Measurements from ENCODE around the gene NATD1. TPM values are rescaled to one million over a fixed set of nuclear protein-coding genes. Genes with fewer than 3 reads are reported as not detected.

NATD1 gene
- total RNA-seq, 1 donor from 2014 or later: 7.9 TPM

DNA sequence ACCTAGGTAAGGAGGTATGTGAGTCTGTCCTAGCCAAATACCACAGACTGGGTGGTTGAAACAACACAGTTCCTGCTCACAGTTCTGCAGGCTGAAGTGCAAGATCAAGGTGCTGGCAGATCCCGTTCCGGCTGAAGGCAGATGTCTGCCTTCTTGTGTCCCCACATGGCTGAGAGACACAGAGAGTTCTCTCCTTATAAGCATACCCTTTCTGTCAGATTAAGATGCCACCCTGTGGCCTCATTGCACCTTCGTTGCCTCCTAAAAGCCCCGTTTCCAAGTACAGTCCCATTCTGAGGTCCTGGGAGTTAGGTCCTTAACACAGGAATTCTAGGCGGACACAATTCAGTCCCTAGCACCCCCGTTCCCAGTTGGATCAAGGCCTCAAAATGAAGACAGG lies 30.1 kb downstream of the NATD1 start:
- Histone ChIP-seq H3K27ac (ENCODE audit: low read depth, low read length) (no peak overlapping the region), H3K4me3 (ENCODE audit: insufficient read depth, low read depth, low read length) (no peak overlapping the region), H3K27me3 (ENCODE audit: insufficient read depth, low read length) (no peaks in the 10 kb centered on the region), H3K79me2 (ENCODE audit: insufficient read depth, low read length) (peaks cover 12% of the 10 kb centered on the region), H3K4me2 (ENCODE audit: low read length) (no peak overlapping the region), H2AFZ (ENCODE audit: low read depth, low read length) (no peak overlapping the region), H3K9me3 (ENCODE audit: insufficient read depth, low read depth, low read length) (peaks cover 5% of the 10 kb centered on the region), H3K9ac (ENCODE audit: low read length) (no peak overlapping the region), H3K4me1 (ENCODE audit: insufficient read depth, low read length) (no peaks in the 10 kb centered on the region), H4K20me1 (ENCODE audit: insufficient read depth, low read length) (peaks cover 14% of the 10 kb centered on the region), H3K36me3 (ENCODE audit: insufficient read depth, low read length) (no peaks in the 10 kb centered on the region)
- DNase-seq (ENCODE audit: low read depth) (no peak), FAIRE-seq (no peak)
- no peaks in the 10 kb centered on the region for H3K27me3 Mint-ChIP-seq (ENCODE audit: low read depth, unreplicated experiment)
- H3K4me1 Mint-ChIP-seq (ENCODE audit: low read depth, unreplicated experiment): no peaks in the 10 kb centered on the region
- H3K36me3 Mint-ChIP-seq (ENCODE audit: low read depth, unreplicated experiment): peaks cover 27% of the 10 kb centered on the region
- peaks cover 13% of the 10 kb centered on the region for H3K9me3 Mint-ChIP-seq (ENCODE audit: unreplicated experiment)
- TF ChIP-seq, protein P1, sequence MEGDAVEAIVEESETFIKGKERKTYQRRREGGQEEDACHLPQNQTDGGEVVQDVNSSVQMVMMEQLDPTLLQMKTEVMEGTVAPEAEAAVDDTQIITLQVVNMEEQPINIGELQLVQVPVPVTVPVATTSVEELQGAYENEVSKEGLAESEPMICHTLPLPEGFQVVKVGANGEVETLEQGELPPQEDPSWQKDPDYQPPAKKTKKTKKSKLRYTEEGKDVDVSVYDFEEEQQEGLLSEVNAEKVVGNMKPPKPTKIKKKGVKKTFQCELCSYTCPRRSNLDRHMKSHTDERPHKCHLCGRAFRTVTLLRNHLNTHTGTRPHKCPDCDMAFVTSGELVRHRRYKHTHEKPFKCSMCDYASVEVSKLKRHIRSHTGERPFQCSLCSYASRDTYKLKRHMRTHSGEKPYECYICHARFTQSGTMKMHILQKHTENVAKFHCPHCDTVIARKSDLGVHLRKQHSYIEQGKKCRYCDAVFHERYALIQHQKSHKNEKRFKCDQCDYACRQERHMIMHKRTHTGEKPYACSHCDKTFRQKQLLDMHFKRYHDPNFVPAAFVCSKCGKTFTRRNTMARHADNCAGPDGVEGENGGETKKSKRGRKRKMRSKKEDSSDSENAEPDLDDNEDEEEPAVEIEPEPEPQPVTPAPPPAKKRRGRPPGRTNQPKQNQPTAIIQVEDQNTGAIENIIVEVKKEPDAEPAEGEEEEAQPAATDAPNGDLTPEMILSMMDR (IDR thresholded peaks at IDR 0.05; ENCODE audit: insufficient read depth, low read depth, low read length): no peak
- TF ChIP-seq EZH2 (IDR thresholded peaks at IDR 0.05; ENCODE audit: insufficient read depth, low read length): no peak
- no peak overlapping the region for H3K4me3 Mint-ChIP-seq (ENCODE audit: unreplicated experiment)
- peak overlapping the region; percentile 34 for H3K27ac Mint-ChIP-seq (ENCODE audit: unreplicated experiment)

DNA sequence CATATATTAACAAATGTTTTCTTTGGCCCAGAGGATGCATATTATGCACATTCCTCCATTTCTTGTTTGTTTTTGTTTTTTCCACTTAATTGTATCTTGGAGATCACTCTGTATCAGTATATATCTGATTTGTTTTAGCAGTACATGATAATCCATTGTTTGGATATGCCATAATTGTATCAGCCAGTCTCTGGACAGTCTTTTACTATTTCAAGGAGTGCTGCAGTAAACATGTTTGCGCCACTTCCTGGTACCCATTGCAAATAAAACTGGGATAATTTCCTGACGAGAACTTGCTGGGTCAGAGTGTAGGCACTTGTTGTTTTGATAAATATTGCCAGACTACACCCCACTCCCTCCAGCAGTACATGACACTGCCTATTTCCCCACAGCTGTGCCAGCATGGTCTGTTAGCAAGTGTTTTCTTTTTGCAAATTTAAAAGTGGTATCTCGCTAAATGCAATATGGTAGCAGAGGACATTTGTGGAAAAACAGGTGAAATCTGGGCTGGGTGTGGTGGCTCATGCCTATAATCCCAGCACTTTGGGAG lies 34.3 kb downstream of the NATD1 start:
- FAIRE-seq: no peak
- H3K4me3 Mint-ChIP-seq (ENCODE audit: unreplicated experiment): no peak overlapping the region

DNA sequence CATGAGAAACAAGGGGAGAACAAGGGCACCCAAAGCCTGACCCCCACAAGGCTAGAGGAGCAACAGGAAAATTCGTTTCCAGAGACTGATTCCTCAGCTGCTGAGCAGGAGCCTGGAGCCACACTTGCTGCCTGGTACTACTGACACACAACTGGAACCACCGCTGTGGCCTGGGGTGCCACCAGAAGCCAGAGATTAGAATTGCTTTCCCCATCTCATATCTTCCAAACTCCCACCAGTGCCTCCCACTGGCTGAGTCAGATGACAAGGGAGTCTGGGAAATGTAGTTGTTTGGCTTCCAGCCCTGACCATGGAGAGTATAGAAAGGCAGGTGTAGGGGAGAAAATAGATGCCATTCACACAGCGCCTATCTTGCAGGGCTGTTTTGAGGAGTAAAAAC lies 35.1 kb downstream of the NATD1 start:
- Histone ChIP-seq H3K4me2 (ENCODE audit: low read length) (no peak overlapping the region), H3K4me1 (ENCODE audit: insufficient read depth, low read length) (peaks cover 14% of the 10 kb centered on the region), H3K9me3 (ENCODE audit: insufficient read depth, low read depth, low read length) (peaks cover 5% of the 10 kb centered on the region), H3K27ac (ENCODE audit: low read depth, low read length) (no peak overlapping the region), H3K79me2 (ENCODE audit: insufficient read depth, low read length) (peaks cover 54% of the 10 kb centered on the region), H3K36me3 (ENCODE audit: insufficient read depth, low read length) (no peaks in the 10 kb centered on the region), H3K27me3 (ENCODE audit: insufficient read depth, low read length) (no peaks in the 10 kb centered on the region), H3K9ac (ENCODE audit: low read length) (no peak overlapping the region), H4K20me1 (ENCODE audit: insufficient read depth, low read length) (peaks cover 17% of the 10 kb centered on the region), H2AFZ (ENCODE audit: low read depth, low read length) (no peak overlapping the region), H3K4me3 (ENCODE audit: insufficient read depth, low read depth, low read length) (no peak overlapping the region)
- H3K4me1 Mint-ChIP-seq (ENCODE audit: low read depth, unreplicated experiment): peaks cover 11% of the 10 kb centered on the region
- no peak overlapping the region for H3K4me3 Mint-ChIP-seq (ENCODE audit: unreplicated experiment)
- TF ChIP-seq EZH2 (IDR thresholded peaks at IDR 0.05; ENCODE audit: insufficient read depth, low read length): no peak
- TF ChIP-seq, protein P1 (IDR thresholded peaks at IDR 0.05; ENCODE audit: insufficient read depth, low read depth, low read length): no peak
- H3K36me3 Mint-ChIP-seq (ENCODE audit: low read depth, unreplicated experiment): peaks cover 30% of the 10 kb centered on the region
- H3K27ac Mint-ChIP-seq (ENCODE audit: unreplicated experiment): no peak overlapping the region
- H3K27me3 Mint-ChIP-seq (ENCODE audit: low read depth, unreplicated experiment): no peaks in the 10 kb centered on the region
- FAIRE-seq (no peak), DNase-seq (ENCODE audit: low read depth) (no peak)
- H3K9me3 Mint-ChIP-seq (ENCODE audit: unreplicated experiment): peaks cover 11% of the 10 kb centered on the region

More for the DNA sequence above, 34.3 kb downstream of the NATD1 start:
- H3K36me3 Mint-ChIP-seq (ENCODE audit: low read depth, unreplicated experiment): peaks cover 35% of the 10 kb centered on the region
- no peaks in the 10 kb centered on the region for H3K27me3 Mint-ChIP-seq (ENCODE audit: low read depth, unreplicated experiment)
- no peaks in the 10 kb centered on the region for H3K36me3 ChIP-seq (ENCODE audit: insufficient read depth, low read length)
- peaks cover 11% of the 10 kb centered on the region for H3K4me1 Mint-ChIP-seq (ENCODE audit: low read depth, unreplicated experiment)
- peaks cover 5% of the 10 kb centered on the region for H3K9me3 ChIP-seq (ENCODE audit: insufficient read depth, low read depth, low read length)
- TF ChIP-seq, protein P1 (IDR thresholded peaks at IDR 0.05; ENCODE audit: insufficient read depth, low read depth, low read length): no peak
- TF ChIP-seq EZH2 (IDR thresholded peaks at IDR 0.05; ENCODE audit: insufficient read depth, low read length): no peak
- H3K9ac ChIP-seq (ENCODE audit: low read length): no peak overlapping the region
- H3K4me2 ChIP-seq (ENCODE audit: low read length): no peak overlapping the region
- H3K27me3 ChIP-seq (ENCODE audit: insufficient read depth, low read length): no peaks in the 10 kb centered on the region
- no peak overlapping the region for H3K27ac Mint-ChIP-seq (ENCODE audit: unreplicated experiment)
- no peak overlapping the region for H2AFZ ChIP-seq (ENCODE audit: low read depth, low read length)
- H3K9me3 Mint-ChIP-seq (ENCODE audit: unreplicated experiment): peaks cover 13% of the 10 kb centered on the region
- H3K4me1 ChIP-seq (ENCODE audit: insufficient read depth, low read length): peaks cover 14% of the 10 kb centered on the region
- DNase-seq (ENCODE audit: low read depth): no peak
- H3K4me3 ChIP-seq (ENCODE audit: insufficient read depth, low read depth, low read length): no peak overlapping the region
- peaks cover 46% of the 10 kb centered on the region for H3K79me2 ChIP-seq (ENCODE audit: insufficient read depth, low read length)
- peaks cover 20% of the 10 kb centered on the region for H4K20me1 ChIP-seq (ENCODE audit: insufficient read depth, low read length)
- H3K27ac ChIP-seq (ENCODE audit: low read depth, low read length): no peak overlapping the region
